ENCODE measurements around the gene FBXL20. TPM values are rescaled to one million over a fixed set of nuclear protein-coding genes. Genes with fewer than 3 reads are reported as not detected.

FBXL20 gene
- polyA plus RNA-seq, 1 donor (not counting 4 experiments of a cell fraction or from before 2014, with no cell fraction given) = 4.9 TPM

DNA sequence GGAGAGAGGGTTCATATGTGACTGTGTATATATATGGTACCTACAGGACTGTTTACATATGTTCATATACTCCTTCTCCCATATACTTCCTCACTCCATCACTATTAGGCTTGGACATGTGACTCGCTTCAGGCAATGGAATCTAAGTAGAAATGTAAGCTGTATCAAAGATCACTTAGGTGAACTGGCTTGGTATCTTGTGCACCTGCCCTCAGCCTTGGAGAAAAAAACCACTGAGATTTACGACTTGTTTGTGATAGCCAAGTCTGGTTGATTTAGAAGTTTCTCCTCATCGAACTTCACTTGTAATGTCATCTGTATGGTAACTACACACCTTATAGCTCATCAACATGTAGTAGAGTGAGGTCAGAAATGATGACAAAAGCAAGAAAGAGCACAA lies 59.9 kb downstream of the FBXL20 start:
- DNase-seq (ENCODE audit: low read depth, low spot score) = no peak
- H3K27me3 ChIP-seq (ENCODE audit: control insufficient read depth, extremely low read depth, insufficient read depth, low read length) = no peaks in the 10 kb centered on the region
- H3K9ac ChIP-seq (ENCODE audit: control insufficient read depth, extremely low read depth, insufficient read depth, low read length) = no peak overlapping the region
- H3K27ac ChIP-seq (ENCODE audit: control insufficient read depth, insufficient read depth, low read length) = no peak overlapping the region
- no peaks in the 10 kb centered on the region for H3K9me3 ChIP-seq (ENCODE audit: control insufficient read depth, low read depth, low read length)
- H3K4me1 ChIP-seq (ENCODE audit: control insufficient read depth, extremely low read depth, insufficient read depth, low read length) = no peaks in the 10 kb centered on the region
- H2AFZ ChIP-seq (ENCODE audit: control insufficient read depth, low read length) = no peak overlapping the region
- no peaks in the 10 kb centered on the region for H4K20me1 ChIP-seq (ENCODE audit: control insufficient read depth, extremely low read depth, insufficient read depth, low read length)
- no peaks in the 10 kb centered on the region for H3K79me2 ChIP-seq (ENCODE audit: control insufficient read depth, insufficient read depth, low read length)
- FAIRE-seq = no peak
- TF ChIP-seq, protein P1, sequence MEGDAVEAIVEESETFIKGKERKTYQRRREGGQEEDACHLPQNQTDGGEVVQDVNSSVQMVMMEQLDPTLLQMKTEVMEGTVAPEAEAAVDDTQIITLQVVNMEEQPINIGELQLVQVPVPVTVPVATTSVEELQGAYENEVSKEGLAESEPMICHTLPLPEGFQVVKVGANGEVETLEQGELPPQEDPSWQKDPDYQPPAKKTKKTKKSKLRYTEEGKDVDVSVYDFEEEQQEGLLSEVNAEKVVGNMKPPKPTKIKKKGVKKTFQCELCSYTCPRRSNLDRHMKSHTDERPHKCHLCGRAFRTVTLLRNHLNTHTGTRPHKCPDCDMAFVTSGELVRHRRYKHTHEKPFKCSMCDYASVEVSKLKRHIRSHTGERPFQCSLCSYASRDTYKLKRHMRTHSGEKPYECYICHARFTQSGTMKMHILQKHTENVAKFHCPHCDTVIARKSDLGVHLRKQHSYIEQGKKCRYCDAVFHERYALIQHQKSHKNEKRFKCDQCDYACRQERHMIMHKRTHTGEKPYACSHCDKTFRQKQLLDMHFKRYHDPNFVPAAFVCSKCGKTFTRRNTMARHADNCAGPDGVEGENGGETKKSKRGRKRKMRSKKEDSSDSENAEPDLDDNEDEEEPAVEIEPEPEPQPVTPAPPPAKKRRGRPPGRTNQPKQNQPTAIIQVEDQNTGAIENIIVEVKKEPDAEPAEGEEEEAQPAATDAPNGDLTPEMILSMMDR (optimal IDR thresholded peaks at IDR 0.05 in 1 of 3, IDR thresholded peaks at IDR 0.05 in 1 of 3, conservative IDR thresholded peaks at IDR 0.05 in 1 of 3; ENCODE audit: extremely low read depth in 1 of 3, insufficient read depth in 2 of 3, low read length in 3 of 3) = no peak
- no peak for TF ChIP-seq EZH2 (IDR thresholded peaks at IDR 0.05; ENCODE audit: low read length)
- H3K9me1 ChIP-seq (ENCODE audit: control insufficient read depth, extremely low read depth, insufficient read depth, low read length) = no peaks in the 10 kb centered on the region
- no peak overlapping the region for H3K4me3 ChIP-seq (ENCODE audit: control insufficient read depth in 2 of 3, extremely low read depth in 1 of 3, insufficient read depth in 2 of 3, low read depth in 1 of 3, low read length in 3 of 3)
- dilution Hi-C loops (cut with MboI; ENCODE audit: extremely low pct_ligation_motif_present, low sequenced_read_pairs) = no loop called here
- peaks cover 0 to 1% of the 10 kb centered on the region in 2 experiments for H3K36me3 ChIP-seq (ENCODE audit: control insufficient read depth in 2 of 2, extremely low read depth in 1 of 2, insufficient read depth in 2 of 2, low read length in 2 of 2)
- H3K4me2 ChIP-seq (ENCODE audit: control insufficient read depth, extremely low read depth, insufficient read depth, low read depth, low read length) = no peak overlapping the region

DNA sequence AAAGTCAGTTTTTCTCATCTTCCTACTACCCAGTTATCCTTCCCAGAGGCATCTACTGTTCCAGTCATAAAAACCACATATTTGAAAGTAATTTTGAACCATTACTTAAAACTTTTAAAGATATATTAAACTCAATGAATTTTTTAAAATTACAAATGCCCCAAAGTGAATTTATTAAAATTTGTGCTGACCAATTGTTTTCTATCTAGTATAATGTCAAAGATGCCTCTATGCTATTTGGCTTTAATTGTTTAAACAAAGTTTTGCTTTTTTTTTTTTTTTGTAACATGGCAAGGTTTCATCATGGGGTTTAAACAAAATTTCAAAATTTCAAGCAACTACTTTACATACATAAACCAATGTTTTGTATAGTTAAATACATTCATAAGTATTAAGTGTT lies 60.7 kb downstream of the FBXL20 start:
- no peak overlapping the region for H3K4me3 ChIP-seq (ENCODE audit: control insufficient read depth in 2 of 3, extremely low read depth in 1 of 3, insufficient read depth in 2 of 3, low read depth in 1 of 3, low read length in 3 of 3)
- no peaks in the 10 kb centered on the region for H3K9me3 ChIP-seq (ENCODE audit: control insufficient read depth, low read depth, low read length)
- H3K79me2 ChIP-seq (ENCODE audit: control insufficient read depth, insufficient read depth, low read length) = no peaks in the 10 kb centered on the region
- no peaks in the 10 kb centered on the region for H3K9me1 ChIP-seq (ENCODE audit: control insufficient read depth, extremely low read depth, insufficient read depth, low read length)
- no peak overlapping the region for H2AFZ ChIP-seq (ENCODE audit: control insufficient read depth, low read length)
- TF ChIP-seq EZH2 (IDR thresholded peaks at IDR 0.05; ENCODE audit: low read length) = no peak
- TF ChIP-seq, protein P1 (optimal IDR thresholded peaks at IDR 0.05 in 1 of 3, IDR thresholded peaks at IDR 0.05 in 1 of 3, conservative IDR thresholded peaks at IDR 0.05 in 1 of 3; ENCODE audit: extremely low read depth in 1 of 3, insufficient read depth in 2 of 3, low read length in 3 of 3) = no peak
- H3K27me3 ChIP-seq (ENCODE audit: control insufficient read depth, extremely low read depth, insufficient read depth, low read length) = no peaks in the 10 kb centered on the region
- H3K27ac ChIP-seq (ENCODE audit: control insufficient read depth, insufficient read depth, low read length) = no peak overlapping the region
- H3K9ac ChIP-seq (ENCODE audit: control insufficient read depth, extremely low read depth, insufficient read depth, low read length) = no peak overlapping the region
- no peaks in the 10 kb centered on the region for H4K20me1 ChIP-seq (ENCODE audit: control insufficient read depth, extremely low read depth, insufficient read depth, low read length)
- no peak for DNase-seq (ENCODE audit: low read depth, low spot score)
- H3K4me1 ChIP-seq (ENCODE audit: control insufficient read depth, extremely low read depth, insufficient read depth, low read length) = no peaks in the 10 kb centered on the region
- peaks cover 0 to 1% of the 10 kb centered on the region in 2 experiments for H3K36me3 ChIP-seq (ENCODE audit: control insufficient read depth in 2 of 2, extremely low read depth in 1 of 2, insufficient read depth in 2 of 2, low read length in 2 of 2)
- no peak for FAIRE-seq
- dilution Hi-C loops (cut with MboI; ENCODE audit: extremely low pct_ligation_motif_present, low sequenced_read_pairs) = no loop called here
- H3K4me2 ChIP-seq (ENCODE audit: control insufficient read depth, extremely low read depth, insufficient read depth, low read depth, low read length) = no peak overlapping the region
